HL-60 (cell line): Measurements from ENCODE around the gene CDC42EP3.

Experiments
- CTCF ChIP-seq: IDR thresholded peaks from one replicate; pipeline ENCODE4 v1.5.1; 2011; ENCODE audit warnings: low read length, control low read depth, inconsistent platforms; ENCODE audit not compliant: insufficient read depth
- POLR2AphosphoS5 ChIP-seq: IDR thresholded peaks from 2 replicates; pipeline ENCODE4 v1.6.1; 2012; ENCODE audit warnings: low read depth

GRCh38 chr2:37698931-37699481, 27.6 kb upstream of the CDC42EP3 start:
- TF ChIP-seq POLR2AphosphoS5 (no peak), CTCF (no peak)
